Prostate gland (tissue), 2 donors: Measurements from ENCODE around the gene GFI1B.

Source experiments
- CTCF ChIP-seq, 4 experiments: fragments of 200-600 bp in 2 of 4; fragments of 450-650 bp in 2 of 4; sonication (generic) in 2 of 4; IDR thresholded peaks; 1 replicate in 3 of 4; 2 replicates in 1 of 4; pipeline ENCODE4 v1.5.1; 2016 to 2019; ENCODE audit warnings: antibody characterized with exemption in 4 of 4, mild to moderate bottlenecking in 2 of 4, moderate library complexity in 2 of 4
- POLR2A ChIP-seq: fragments of 450-650 bp; IDR thresholded peaks from one replicate; pipeline ENCODE4 v1.6.1; 2016; ENCODE audit warnings: antibody characterized with exemption, mild to moderate bottlenecking

GRCh38 chr9:132994410-132995120 lies 16.1 kb downstream of the GFI1B start:
- TF ChIP-seq CTCF (IDR thresholded peaks at IDR 0.05) (no peak), POLR2A (no peak)
